Measurements from ENCODE around the gene SOBP. TPM values are rescaled to one million over a fixed set of nuclear protein-coding genes. Genes with fewer than 3 reads are reported as not detected.

SOBP gene
- total and polyA plus RNA-seq, 7 donors = 5.7 to 27.6 (median 19.5) TPM

DNA sequence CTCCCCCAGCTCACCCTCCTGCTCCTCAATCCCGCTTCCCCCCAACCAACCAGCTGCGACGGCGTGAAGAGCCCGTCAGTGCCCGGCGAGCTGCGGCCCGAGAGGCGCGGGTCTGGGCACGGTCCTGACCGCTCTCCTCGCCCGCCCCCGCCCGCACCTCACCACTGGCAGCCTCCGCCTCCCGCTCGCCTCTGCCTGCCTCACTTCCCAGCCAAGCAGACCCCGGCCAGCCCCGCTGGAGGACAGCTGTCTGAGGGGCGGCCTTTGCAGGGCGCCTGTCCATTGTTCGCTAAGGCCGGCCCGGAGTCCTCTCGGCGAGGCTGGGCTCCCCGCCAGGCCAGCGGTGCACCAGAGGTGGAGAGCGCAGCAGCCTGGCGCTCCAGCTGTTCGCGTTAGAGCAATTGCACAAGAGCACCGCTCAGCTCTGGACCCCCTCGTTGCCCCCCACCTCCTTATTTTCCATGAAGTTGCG lies 1.3 kb downstream of the SOBP start:
- H3K9me3 ChIP-seq = no peaks in the 10 kb centered on the region
- ATAC-seq (peak; percentile 28 to 38 (median 32)), DNase-seq (peak; percentile 75 to 88)
- H3K36me3 ChIP-seq (ENCODE audit: insufficient read depth in 1 of 2, low read depth in 1 of 2) = no peaks in the 10 kb centered on the region
- peaks cover 0 to 4% (median 0%) of the 10 kb centered on the region in 3 donors for H3K27me3 ChIP-seq (ENCODE audit: insufficient read depth in 3 of 3, low read length in 2 of 3)
- peak overlapping the region; percentile 82 for H3K27ac ChIP-seq
- 1 to 3% (median 1%) methylated on average over 29 to 38 of the region's 38 CpGs for WGBS, 3 donors
- H3K4me3 ChIP-seq = peak overlapping the region; percentile 77
- intact Hi-C loops (cut with DNase I) = loop anchor here (5.0 kb wide), 4 partner anchors 34 to 171 kb away; partner anchors contain the start of gene PDSS2 (in 1 of the 2)
- TF ChIP-seq CTCF (IDR thresholded peaks at IDR 0.05) = no peak
- peaks cover 32% of the 10 kb centered on the region for H3K4me1 ChIP-seq

- Histone ChIP-seq H3K27ac (peak overlapping the region; percentile 82), H3K27me3 (ENCODE audit: insufficient read depth in 3 of 3, low read length in 2 of 3) (peaks cover 0 to under 1% (median 0%) of the 10 kb centered on the region in 3 donors), H3K4me3 (peak overlapping the region; percentile 77), H3K36me3 (ENCODE audit: insufficient read depth in 1 of 2, low read depth in 1 of 2) (no peaks in the 10 kb centered on the region), H3K4me1 (peaks cover 41% of the 10 kb centered on the region), H3K9me3 (no peaks in the 10 kb centered on the region)
- intact Hi-C loops (cut with DNase I) = loop anchor here (2.0 to 5.0 kb wide), 5 partner anchors 31 to 170 kb away; partner anchors contain the start of gene PDSS2 (in 1 of the 2)
- ATAC-seq = no peak
- 17 to 33% (median 20%) methylated on average over 14 of the region's 14 CpGs for whole genome bisulfite sequencing, 3 donors
- DNase-seq = peak; percentile 37 to 63
- TF ChIP-seq CTCF (IDR thresholded peaks at IDR 0.05) = no peak
Observed at GRCh38 chr6:107491760-107492660, 2.1 kb downstream of the SOBP start.

DNA sequence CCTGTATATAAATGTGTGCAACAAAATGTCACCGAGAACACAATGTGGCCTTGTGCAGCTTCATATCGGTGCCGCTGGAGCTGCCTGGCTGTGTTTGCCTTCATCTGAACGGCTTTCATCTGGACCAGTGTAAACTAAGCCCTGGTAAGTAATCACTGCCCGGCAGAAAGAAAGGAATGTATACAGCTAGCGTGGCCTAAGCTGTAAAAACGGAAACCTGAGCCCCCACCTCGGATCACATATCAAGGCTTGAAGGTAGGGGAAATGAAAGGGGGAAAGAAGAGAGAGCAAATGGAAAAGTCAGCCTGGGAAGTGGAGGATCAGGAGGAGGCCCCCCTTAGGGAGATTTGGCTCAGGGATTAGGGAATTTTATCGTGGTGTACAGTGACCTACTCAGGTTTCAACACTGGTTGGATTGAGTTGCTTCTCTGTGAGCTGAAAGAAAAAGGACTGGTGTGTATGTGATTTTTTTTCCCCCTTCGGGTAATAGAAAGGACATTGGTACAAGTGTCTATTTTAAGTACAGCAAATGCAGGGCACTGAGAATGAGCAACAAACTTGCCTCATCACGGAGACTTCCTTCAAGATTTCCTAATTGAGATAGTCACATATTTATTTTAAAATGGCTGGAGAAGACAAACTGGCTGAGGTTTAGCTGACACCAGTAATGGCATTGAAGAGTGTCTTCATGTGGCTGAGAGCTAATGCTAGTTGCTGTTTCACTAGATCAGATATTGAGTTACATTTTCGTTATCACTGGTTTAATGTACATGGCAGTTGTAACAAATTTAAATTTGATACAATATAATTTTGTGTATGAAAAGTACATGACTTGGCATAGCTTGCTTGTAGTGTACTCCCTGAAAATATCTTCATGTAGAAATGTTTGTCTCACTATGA lies 3.5 kb downstream of the SOBP start:
- peak overlapping the region; percentile 82 for H3K27ac ChIP-seq
- peak overlapping the region; percentile 77 for H3K4me3 ChIP-seq
- H3K4me1 ChIP-seq = peaks cover 54% of the 10 kb centered on the region
- WGBS, 3 donors = 14 to 20% (median 18%) methylated on average over 12 of the region's 12 CpGs
- peak; percentile 63 to 78 (median 72) for ATAC-seq
- no peaks in the 10 kb centered on the region for H3K9me3 ChIP-seq
- H3K27me3 ChIP-seq (ENCODE audit: insufficient read depth in 3 of 3, low read length in 2 of 3) = no peaks in the 10 kb centered on the region
- intact Hi-C loops (cut with DNase I) = loop anchor here (2.0 to 5.0 kb wide), 6 partner anchors 33 to 169 kb away; partner anchors contain the start of gene PDSS2 (in 1 of the 2)
- no peak for TF ChIP-seq CTCF (IDR thresholded peaks at IDR 0.05)
- no peaks in the 10 kb centered on the region for H3K36me3 ChIP-seq (ENCODE audit: insufficient read depth in 1 of 2, low read depth in 1 of 2)
- peak; percentile 28 to 61 for DNase-seq

GRCh38 chr6:107495196-107495643 lies 5.3 kb downstream of the SOBP start:
- DNase-seq (no peak), ATAC-seq (peak in 2 of 4 donors; percentile 3 to 20)
- Histone ChIP-seq H3K4me3 (peak overlapping the region; percentile 77), H3K9me3 (no peaks in the 10 kb centered on the region), H3K36me3 (ENCODE audit: insufficient read depth in 1 of 2, low read depth in 1 of 2) (no peaks in the 10 kb centered on the region), H3K27me3 (ENCODE audit: insufficient read depth in 3 of 3, low read length in 2 of 3) (no peaks in the 10 kb centered on the region), H3K27ac (peak overlapping the region; percentile 82), H3K4me1 (peaks cover 66% of the 10 kb centered on the region)
- intact Hi-C loops (cut with DNase I) = loop anchor here in 1 of 2 donors (2.0 kb wide), 1 partner anchor 46 kb away; no protein-coding TSS in a partner anchor
- TF ChIP-seq CTCF (IDR thresholded peaks at IDR 0.05) = no peak
- WGBS, 3 donors = 2 to 5% (median 3%) methylated on average over 7 of the region's 7 CpGs
